NT2/D1 (cell line): Measurements from ENCODE around the gene INSIG1.

Experiments
- SUZ12 ChIP-seq: IDR thresholded peaks from 2 replicates; pipeline ENCODE4 v1.6.1; 2011; ENCODE audit not compliant: insufficient read length, insufficient read depth; ENCODE audit errors: extremely low read depth
- YY1 ChIP-seq: IDR thresholded peaks from 2 replicates; pipeline ENCODE4 v1.6.1; 2011; ENCODE audit not compliant: insufficient read length, insufficient read depth
- ZNF274 ChIP-seq: IDR thresholded peaks from 2 replicates; pipeline ENCODE4 v1.6.1; 2011; ENCODE audit warnings: mild to moderate bottlenecking, low read depth, low read length

- TF ChIP-seq ZNF274 (no peak), YY1 (no peak), SUZ12 (no peak)
Observed at GRCh38 chr7:155340071-155340531, 42.4 kb downstream of the INSIG1 start.
